ENCODE measurements around the gene CARM1. TPM values are rescaled to one million over a fixed set of nuclear protein-coding genes. Genes with fewer than 3 reads are reported as not detected.

Gene CARM1
- total and polyA plus RNA-seq, 2 donors (not counting 3 experiments of a cell fraction or from before 2014, with no cell fraction given): 65.6 to 70.8 TPM

GRCh38 chr19:10920781-10921180 is 49.4 kb downstream of the CARM1 start:
- BruUV-seq (replicated peaks): no TSS peak
- Histone ChIP-seq H3K9me3 (replicated peaks; ENCODE audit: control insufficient read depth, insufficient read depth, low read length) (no peaks in the 10 kb centered on the region), H3K27ac (ENCODE audit: insufficient read depth, low read depth, low read length) (no peak overlapping the region)

More at GRCh38 chr19:10920781-10921180, 49.4 kb downstream of the CARM1 start:
- no peak overlapping the region for H3K4me2 ChIP-seq (ENCODE audit: insufficient read depth, low read length)
- H3K27me3 ChIP-seq (ENCODE audit: control insufficient read depth in 2 of 2, insufficient read depth in 2 of 2, low read length in 2 of 2): no peaks in the 10 kb centered on the region
- peaks cover 0 to 47% of the 10 kb centered on the region in 2 experiments for H3K36me3 ChIP-seq (ENCODE audit: control insufficient read depth in 2 of 2, extremely low read depth in 1 of 2, insufficient read depth in 2 of 2, low read length in 2 of 2)
- no peak for TF ChIP-seq MAX (IDR thresholded peaks at IDR 0.05; ENCODE audit: insufficient read depth, insufficient read length)
- no peak for TF ChIP-seq MYC (IDR thresholded peaks at IDR 0.05; ENCODE audit: low read depth, low read length)
- TF ChIP-seq POLR2A (IDR thresholded peaks at IDR 0.05; ENCODE audit: low read depth, low read length): no peak
- no peak for TF ChIP-seq GATA2 (IDR thresholded peaks at IDR 0.05; ENCODE audit: insufficient read depth, insufficient read length, low read depth, low read length)
- TF ChIP-seq JUN (IDR thresholded peaks at IDR 0.05; ENCODE audit: borderline replicate concordance, insufficient read depth, insufficient read length, low read depth): no peak
- TF ChIP-seq CTCF (IDR thresholded peaks at IDR 0.05; ENCODE audit: extremely low read depth in 1 of 2, insufficient read depth in 1 of 2, low read depth in 1 of 2, low read length in 2 of 2): no peak
- no peak for TF ChIP-seq FOS (IDR thresholded peaks at IDR 0.05; ENCODE audit: borderline replicate concordance, insufficient read depth, low read length)
- TF ChIP-seq POLR2AphosphoS5 (IDR thresholded peaks at IDR 0.05; ENCODE audit: insufficient read depth, low read depth, low read length): no peak
- TF ChIP-seq EZH2 (IDR thresholded peaks at IDR 0.05; ENCODE audit: borderline replicate concordance, low read depth, low read length, severe bottlenecking): no peak
- no peaks in the 10 kb centered on the region for H4K20me1 ChIP-seq (replicated peaks; ENCODE audit: control insufficient read depth, extremely low read depth, insufficient read depth, low read length)
- no peak overlapping the region for H3K4me3 ChIP-seq (replicated peaks in 1 of 3; ENCODE audit: insufficient read depth in 1 of 3, low read depth in 1 of 3, low read length in 3 of 3)
- ChIA-PET CTCF (interaction anchor here (1.2 to 1.3 kb wide), 2 partner anchors 16 to 50 kb away, joined by 3 read pairs; partner anchors contain the start of gene CARM1), POLR2A (no interaction called here)
- no peak overlapping the region for H3K9ac ChIP-seq (replicated peaks; ENCODE audit: extremely low read depth, insufficient read depth, low read length)
- H3K9me1 ChIP-seq (replicated peaks; ENCODE audit: control insufficient read depth, extremely low read depth, insufficient read depth, low read length): no peaks in the 10 kb centered on the region
- DNase-seq (ENCODE audit: low read depth, low spot score): no peak
- FAIRE-seq: no peak
- intact Hi-C loops (cut with micrococcal nuclease) (no loop called here), dilution Hi-C loops (cut with MboI; ENCODE audit: extremely low pct_ligation_motif_present, low sequenced_read_pairs) (no loop called here)
- no peaks in the 10 kb centered on the region for H3K4me1 ChIP-seq (ENCODE audit: control insufficient read depth, extremely low read depth, insufficient read depth, low read length)
- H3K79me2 ChIP-seq (ENCODE audit: control insufficient read depth, insufficient read depth, low read length): no peaks in the 10 kb centered on the region
- no peak overlapping the region for H2AFZ ChIP-seq (ENCODE audit: low read depth, low read length)
